Neuronal stem cell (in vitro differentiated cells): ENCODE measurements around the gene AUH. TPM values are rescaled to one million over a fixed set of nuclear protein-coding genes. Genes with fewer than 3 reads are reported as not detected.

ENCODE experiments used
- DNase-seq: peaks from one replicate; pipeline ENCODE4 v3.0.0-alpha.2; 2013; ENCODE audit warnings: low spot score
- H2AFZ ChIP-seq: one replicate; pipeline ENCODE4 v1.6.1; 2013; ENCODE audit warnings: mild to moderate bottlenecking, low read length, inconsistent platforms
- H2AK5ac ChIP-seq: 2 replicates; pipeline ENCODE4 v1.6.1; 2013; ENCODE audit warnings: low read depth, mild to moderate bottlenecking, inconsistent platforms, low read length, moderate library complexity, mixed read lengths
- H2BK120ac ChIP-seq: 2 replicates; pipeline ENCODE4 v1.6.1; 2013; ENCODE audit warnings: low read depth, mild to moderate bottlenecking, inconsistent platforms, low read length, moderate library complexity, mixed read lengths
- H2BK12ac ChIP-seq: one replicate; pipeline ENCODE4 v1.6.1; 2013; ENCODE audit warnings: low read length, inconsistent platforms
- H2BK15ac ChIP-seq: 2 replicates; pipeline ENCODE4 v1.6.1; 2013; ENCODE audit warnings: mild to moderate bottlenecking, low read length, inconsistent platforms, mixed read lengths
- H2BK5ac ChIP-seq: one replicate; pipeline ENCODE4 v1.6.1; 2013; ENCODE audit warnings: inconsistent platforms, mild to moderate bottlenecking, low read length, moderate library complexity
- H3K14ac ChIP-seq: one replicate; pipeline ENCODE4 v1.6.1; 2013; ENCODE audit warnings: low read length, inconsistent platforms
- H3K18ac ChIP-seq: 2 replicates; pipeline ENCODE4 v1.6.1; 2013; ENCODE audit warnings: low read length, inconsistent platforms
- H3K23ac ChIP-seq: 2 replicates; pipeline ENCODE4 v1.6.1; 2013; ENCODE audit warnings: low read depth, mild to moderate bottlenecking, mixed read lengths, low read length, inconsistent platforms; ENCODE audit not compliant: poor library complexity
- H3K27ac ChIP-seq: replicated peaks from 3 replicates; pipeline ENCODE4 v1.5.1; 2013; ENCODE audit warnings: low read length, inconsistent platforms
- H3K27me3 ChIP-seq, 3 experiments: 2 replicates each; pipeline ENCODE4 v1.6.1; 2013; ENCODE audit warnings: low read length in 3 of 3, mild to moderate bottlenecking in 2 of 3, inconsistent platforms in 1 of 3, low read depth in 1 of 3, mixed read lengths in 1 of 3, moderate library complexity in 1 of 3; ENCODE audit not compliant: control insufficient read depth in 3 of 3, insufficient read depth in 3 of 3
- H3K36me3 ChIP-seq, 2 donors: replicated peaks in 1 of 2; 2 replicates each; pipeline ENCODE4 v1.6.1; 2013; ENCODE audit warnings: low read length in 2 of 2; ENCODE audit not compliant: control insufficient read depth in 2 of 2, insufficient read depth in 2 of 2
- H3K4ac ChIP-seq: 2 replicates; pipeline ENCODE4 v1.6.1; 2013; ENCODE audit warnings: inconsistent platforms, mild to moderate bottlenecking, low read length, moderate library complexity
- H3K4me1 ChIP-seq, 2 donors: 1 replicate in 1 of 2; 2 replicates in 1 of 2; pipeline ENCODE4 v1.6.1; 2013; ENCODE audit warnings: low read length in 2 of 2, low read depth in 1 of 2; ENCODE audit not compliant: control insufficient read depth in 2 of 2, insufficient read depth in 1 of 2
- H3K4me2 ChIP-seq: one replicate; pipeline ENCODE4 v1.6.1; 2013; ENCODE audit warnings: mild to moderate bottlenecking, low read length, inconsistent platforms; ENCODE audit not compliant: insufficient read depth, poor library complexity, severe bottlenecking
- H3K4me3 ChIP-seq, 2 donors: 2 replicates each; pipeline ENCODE4 v1.5.1; 2013; ENCODE audit warnings: low read length in 2 of 2, mild to moderate bottlenecking in 2 of 2, inconsistent platforms in 1 of 2, moderate library complexity in 1 of 2
- H3K79me1 ChIP-seq: one replicate; pipeline ENCODE4 v1.6.1; 2013; ENCODE audit warnings: low read depth, mild to moderate bottlenecking, inconsistent platforms, low read length, moderate library complexity
- H3K9ac ChIP-seq: one replicate; pipeline ENCODE4 v1.6.1; 2013; ENCODE audit warnings: mild to moderate bottlenecking, low read depth, low read length, inconsistent platforms; ENCODE audit not compliant: poor library complexity
- H3K9me3 ChIP-seq, 2 donors: replicated peaks in 1 of 2; 2 replicates each; pipeline versions ENCODE3 to v1.6.1; 2013; ENCODE audit warnings: low read length in 2 of 2, mild to moderate bottlenecking in 2 of 2, inconsistent platforms in 1 of 2, low read depth in 1 of 2, mixed read lengths in 1 of 2, moderate library complexity in 1 of 2; ENCODE audit not compliant: control insufficient read depth in 2 of 2, insufficient read depth in 1 of 2
- H4K8ac ChIP-seq: one replicate; pipeline ENCODE4 v1.6.1; 2013; ENCODE audit warnings: low read depth, mild to moderate bottlenecking, inconsistent platforms, low read length, moderate library complexity
- H4K91ac ChIP-seq: one replicate; pipeline ENCODE4 v1.6.1; 2013; ENCODE audit warnings: low read length, low read depth, mild to moderate bottlenecking, inconsistent platforms; ENCODE audit not compliant: poor library complexity
- WGBS, 2 donors: extraction: QIAGEN DNeasy Blood & Tissue Kit; methylation state at CpG; one replicate each; pipeline ENCODE4 v1.1.7; 2013; ENCODE audit warnings: missing lambda C conversion rate in 2 of 2, mixed read lengths in 1 of 2; ENCODE audit not compliant: insufficient read length in 2 of 2, insufficient replicate concordance in 1 of 2; ENCODE audit errors: extremely low coverage in 2 of 2; 5-methylcytosine and 5-hydroxymethylcytosine counted together
- polyA plus RNA-seq, 2 experiments: library from polyadenylated mRNA; stranded (reverse); fragments of 200-250 nt; gene quantifications; one replicate each; pipeline ENCODE4 v1.2.3, GENCODE V29; 2013

Gene AUH
- 12.7 TPM for polyA plus RNA-seq (2013, experiment 1 of 2)
- 12.6 TPM for polyA plus RNA-seq (2013, experiment 2 of 2)

- H3K79me1 ChIP-seq, result no peaks in the 10 kb centered on the region
- H3K27me3 ChIP-seq, result no peaks in the 10 kb centered on the region
- peak within 1 kb of the TSS; percentile 88 to 99 for H3K4me3 ChIP-seq
- H3K4me2 ChIP-seq, result peak within 1 kb of the TSS; percentile 71
- H3K18ac ChIP-seq, result peak within 1 kb of the TSS; percentile 94
- H2AFZ ChIP-seq, result peak within 1 kb of the TSS; percentile 97
- WGBS, 2 donors, result no CpG with 5 or more reads among the region's 82 CpGs
- H2BK5ac ChIP-seq, result peak within 1 kb of the TSS; percentile 91
- H3K14ac ChIP-seq, result peak within 1 kb of the TSS; percentile 86
- peak within 1 kb of the TSS; percentile 97 for H3K9ac ChIP-seq
- H3K36me3 ChIP-seq, result peaks cover 0 to 16% of the 10 kb centered on the region in 2 donors
- no peak within 1 kb of the TSS for H3K4ac ChIP-seq
- H3K9me3 ChIP-seq, result peaks cover 0 to 5% of the 10 kb centered on the region in 2 donors
- no peak within 1 kb of the TSS for H2AK5ac ChIP-seq
- H4K8ac ChIP-seq, result no peak within 1 kb of the TSS
- peak within 1 kb of the TSS; percentile 41 for H2BK15ac ChIP-seq
- peak; percentile 75 for DNase-seq
- H3K4me1 ChIP-seq, result peaks cover 4 to 8% of the 10 kb centered on the region in 2 donors
- H2BK12ac ChIP-seq, result no peak within 1 kb of the TSS
- no peak within 1 kb of the TSS for H4K91ac ChIP-seq
- peak within 1 kb of the TSS; percentile 62 for H3K23ac ChIP-seq
- H3K27ac ChIP-seq, result peak within 1 kb of the TSS; percentile 42
- H2BK120ac ChIP-seq, result no peak within 1 kb of the TSS
These were observed at the start of gene AUH for GRCh38 chr9:91361291-91362050. Gene AUH (minus strand): TSS chr9:91361918. CDS start chr9:91361889, 29 bp downstream.

GRCh38 chr9:91411096-91411771 lies 49.5 kb upstream of the AUH start:
- Histone ChIP-seq H2BK15ac (no peak overlapping the region), H2BK120ac (no peak overlapping the region), H3K4me3 (no peak overlapping the region), H2BK12ac (no peak overlapping the region), H3K27ac (no peak overlapping the region), H2AK5ac (no peak overlapping the region), H3K18ac (no peak overlapping the region), H3K9me3 (no peaks in the 10 kb centered on the region), H3K79me1 (no peaks in the 10 kb centered on the region), H3K23ac (no peak overlapping the region), H3K36me3 (peaks cover 12 to 25% of the 10 kb centered on the region in 2 donors), H3K4me1 (peaks cover 0 to 1% of the 10 kb centered on the region in 2 donors), H2BK5ac (no peak overlapping the region), H3K4me2 (no peak overlapping the region), H3K27me3 (no peaks in the 10 kb centered on the region), H2AFZ (no peak overlapping the region), H3K14ac (no peak overlapping the region), H4K8ac (no peak overlapping the region), H3K4ac (no peak overlapping the region), H3K9ac (no peak overlapping the region), H4K91ac (no peak overlapping the region)
- WGBS, 2 donors, result no CpG with 5 or more reads among the region's 5 CpGs
- DNase-seq, result no peak

- H3K4me1 ChIP-seq, result peaks cover 0 to 1% of the 10 kb centered on the region in 2 donors
- H4K8ac ChIP-seq, result no peak overlapping the region
- no peaks in the 10 kb centered on the region for H3K79me1 ChIP-seq
- H4K91ac ChIP-seq, result no peak overlapping the region
- no peaks in the 10 kb centered on the region for H3K27me3 ChIP-seq
- H3K4me2 ChIP-seq, result no peak overlapping the region
- H2BK5ac ChIP-seq, result no peak overlapping the region
- no peaks in the 10 kb centered on the region for H3K9me3 ChIP-seq
- H3K18ac ChIP-seq, result no peak overlapping the region
- H2BK120ac ChIP-seq, result no peak overlapping the region
- no peak overlapping the region for H2BK15ac ChIP-seq
- no CpG with 5 or more reads among the region's 12 CpGs for WGBS, 2 donors
- H3K4ac ChIP-seq, result no peak overlapping the region
- H2BK12ac ChIP-seq, result no peak overlapping the region
- H3K23ac ChIP-seq, result no peak overlapping the region
- no peak overlapping the region for H3K9ac ChIP-seq
- H2AFZ ChIP-seq, result no peak overlapping the region
- H3K4me3 ChIP-seq, result no peak overlapping the region
- peaks cover 12 to 25% of the 10 kb centered on the region in 2 donors for H3K36me3 ChIP-seq
- no peak overlapping the region for H3K14ac ChIP-seq
- DNase-seq, result no peak
- no peak overlapping the region for H3K27ac ChIP-seq
- no peak overlapping the region for H2AK5ac ChIP-seq
These were observed 48.4 kb upstream of the AUH start for GRCh38 chr9:91410161-91410560.

GRCh38 chr9:91408475-91408874 lies 46.8 kb upstream of the AUH start:
- H3K27ac ChIP-seq, result no peak overlapping the region

More at GRCh38 chr9:91408475-91408874, 46.8 kb upstream of the AUH start:
- Histone ChIP-seq H2BK12ac (no peak overlapping the region), H3K36me3 (peaks cover 12 to 25% of the 10 kb centered on the region in 2 donors), H2BK5ac (no peak overlapping the region), H3K4ac (no peak overlapping the region), H4K91ac (no peak overlapping the region), H3K9me3 (no peaks in the 10 kb centered on the region), H3K79me1 (no peaks in the 10 kb centered on the region), H3K4me1 (peaks cover 0 to 1% of the 10 kb centered on the region in 2 donors), H2AFZ (no peak overlapping the region), H4K8ac (no peak overlapping the region), H3K4me3 (no peak overlapping the region), H3K18ac (no peak overlapping the region), H2BK15ac (no peak overlapping the region), H3K9ac (no peak overlapping the region), H2AK5ac (no peak overlapping the region), H3K4me2 (no peak overlapping the region), H3K27me3 (no peaks in the 10 kb centered on the region), H3K23ac (no peak overlapping the region), H2BK120ac (no peak overlapping the region), H3K14ac (no peak overlapping the region)
- no CpG with 5 or more reads among the region's 1 CpG for WGBS, 2 donors
- DNase-seq, result no peak
